ENCODE measurements around the gene SCN3A. TPM values are rescaled to one million over a fixed set of nuclear protein-coding genes. Genes with fewer than 3 reads are reported as not detected.

SCN3A gene
- total and polyA plus RNA-seq, 2 of the 13 experiments (the other 11 are each of a cell fraction or from before 2014, with no cell fraction given) = not detected

GRCh38 chr2:165074884-165075283 is 129.0 kb downstream of the SCN3A start (continued):
- TF ChIP-seq FUBP1 (CRISPR knock-in tag; IDR thresholded peaks at IDR 0.05; ENCODE audit: borderline replicate concordance) (no peak), TBX3 (IDR thresholded peaks at IDR 0.05; ENCODE audit: borderline replicate concordance) (no peak), MED8 (CRISPR knock-in tag; IDR thresholded peaks at IDR 0.05; ENCODE audit: insufficient replicate concordance) (no peak), ELK4 (CRISPR knock-in tag; IDR thresholded peaks at IDR 0.05; ENCODE audit: borderline replicate concordance) (no peak), CREM (IDR thresholded peaks at IDR 0.05) (no peak), CREM (CRISPR knock-in tag; IDR thresholded peaks at IDR 0.05) (no peak), ZNF33B (CRISPR knock-in tag; IDR thresholded peaks at IDR 0.05) (no peak), ZNF431 (CRISPR knock-in tag; IDR thresholded peaks at IDR 0.05; ENCODE audit: borderline replicate concordance, low read depth) (no peak), ZNF550 (CRISPR knock-in tag; IDR thresholded peaks at IDR 0.05; ENCODE audit: borderline replicate concordance) (no peak), ZNF737 (CRISPR knock-in tag; IDR thresholded peaks at IDR 0.05; ENCODE audit: borderline replicate concordance) (no peak), ZNF549 (CRISPR knock-in tag; IDR thresholded peaks at IDR 0.05) (no peak), ZNF740 (CRISPR knock-in tag; IDR thresholded peaks at IDR 0.05) (no peak), BRF2 (CRISPR knock-in tag; IDR thresholded peaks at IDR 0.05) (no peak), STAG1 (CRISPR knock-in tag; IDR thresholded peaks at IDR 0.05) (no peak), DMTF1 (CRISPR knock-in tag; IDR thresholded peaks at IDR 0.05) (no peak)

Data from HepG2 (cell line).